SH-SY5Y (cell line): ENCODE measurements around the gene LY9.

Experiments
- GATA2 ChIP-seq: IDR thresholded peaks from 2 replicates; pipeline ENCODE4 v1.6.1; 2011; ENCODE audit warnings: mild to moderate bottlenecking, low read depth, low read length
- GATA3 ChIP-seq: IDR thresholded peaks from 2 replicates; pipeline ENCODE4 v1.6.1; 2011; ENCODE audit warnings: low read depth, mild to moderate bottlenecking, low read length, moderate library complexity

GRCh38 chr1:160814856-160815255 is 18.9 kb downstream of the LY9 start:
- TF ChIP-seq GATA3 (no peak), GATA2 (no peak)
